Osteoblast (primary cell): ENCODE results near the gene PHF11. TPM values are rescaled to one million over a fixed set of nuclear protein-coding genes. Genes with fewer than 3 reads are reported as not detected.

ENCODE experiments used
- DNase-seq: peaks from one replicate; pipeline ENCODE4 v3.0.0; 2011; ENCODE audit warnings: low spot score, mixed read lengths; ENCODE audit not compliant: insufficient read length; ENCODE audit errors: missing footprints
- H2AFZ ChIP-seq: 2 replicates; pipeline ENCODE4 v1.6.0; 2011; ENCODE audit warnings: mild to moderate bottlenecking, low read length
- H3K27ac ChIP-seq: 2 replicates; pipeline ENCODE4 v1.5.1; 2011; ENCODE audit warnings: mild to moderate bottlenecking, low read depth, low read length, moderate library complexity
- H3K27me3 ChIP-seq: 2 replicates; pipeline ENCODE4 v1.6.0; 2012; ENCODE audit warnings: mild to moderate bottlenecking, control low read depth, inconsistent platforms, low read length, moderate library complexity; ENCODE audit not compliant: insufficient read depth
- H3K36me3 ChIP-seq: 2 replicates; pipeline ENCODE4 v1.5.1; 2011; ENCODE audit warnings: mild to moderate bottlenecking, low read length, control low read depth, moderate library complexity; ENCODE audit not compliant: insufficient read depth
- H3K4me1 ChIP-seq: 2 replicates; pipeline ENCODE4 v1.5.1; 2011; ENCODE audit warnings: mild to moderate bottlenecking, low read length, control low read depth, moderate library complexity; ENCODE audit not compliant: insufficient read depth
- H3K4me2 ChIP-seq: 2 replicates; pipeline ENCODE4 v1.6.0; 2011; ENCODE audit warnings: mild to moderate bottlenecking, low read length; ENCODE audit not compliant: insufficient read depth
- H3K4me3 ChIP-seq: fragments of 200-600 bp; sonication (generic); 3 replicates; pipeline ENCODE4 v1.5.1; 2012; ENCODE audit warnings: mild to moderate bottlenecking, low read length, inconsistent platforms; ENCODE audit not compliant: insufficient read depth
- H3K79me2 ChIP-seq: 2 replicates; pipeline ENCODE4 v1.6.0; 2012; ENCODE audit warnings: mild to moderate bottlenecking, low read length, control low read depth, inconsistent platforms; ENCODE audit not compliant: insufficient read depth
- H3K9me3 ChIP-seq: 2 replicates; pipeline ENCODE4 v1.5.1; 2011; ENCODE audit warnings: low read depth, low read length, control low read depth
- H4K20me1 ChIP-seq: 2 replicates; pipeline ENCODE4 v1.6.0; 2012; ENCODE audit warnings: mild to moderate bottlenecking, low read length, control low read depth; ENCODE audit not compliant: insufficient read depth
- total RNA-seq: library from RNA; depleted of rRNA; stranded (reverse); fragments of >200 nt; gene quantifications from 2 replicates; pipeline ENCODE4 v1.2.3, GENCODE V29; 2012
- TF ChIP-seq, protein P1 (sequence below): IDR thresholded peaks from 2 replicates; pipeline ENCODE4 v1.5.1; 2011; ENCODE audit warnings: mild to moderate bottlenecking, low read depth, low read length, moderate library complexity; ENCODE audit errors: extremely low read depth

PHF11 gene
- total RNA-seq, 1 donor, result 29.7 TPM

DNA sequence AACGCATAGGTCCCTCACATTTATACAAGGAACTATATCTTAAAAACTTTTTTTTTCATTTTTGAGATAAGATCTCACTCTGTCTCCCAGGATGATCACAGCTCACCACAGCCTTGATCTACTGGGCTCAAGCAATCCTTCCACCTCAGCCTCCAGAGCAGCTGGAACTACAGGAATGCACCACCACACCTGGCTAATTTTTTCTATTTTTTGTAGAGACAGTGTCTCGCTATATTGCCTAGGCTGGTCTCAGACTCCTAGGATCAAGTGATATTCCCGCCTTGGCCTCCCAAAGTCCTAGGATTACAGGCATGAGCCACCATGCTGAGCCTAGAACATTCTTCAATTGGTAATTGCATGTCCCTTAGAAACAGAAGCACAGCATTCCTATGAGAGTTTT lies 47.9 kb downstream of the PHF11 start:
- TF ChIP-seq, protein P1, sequence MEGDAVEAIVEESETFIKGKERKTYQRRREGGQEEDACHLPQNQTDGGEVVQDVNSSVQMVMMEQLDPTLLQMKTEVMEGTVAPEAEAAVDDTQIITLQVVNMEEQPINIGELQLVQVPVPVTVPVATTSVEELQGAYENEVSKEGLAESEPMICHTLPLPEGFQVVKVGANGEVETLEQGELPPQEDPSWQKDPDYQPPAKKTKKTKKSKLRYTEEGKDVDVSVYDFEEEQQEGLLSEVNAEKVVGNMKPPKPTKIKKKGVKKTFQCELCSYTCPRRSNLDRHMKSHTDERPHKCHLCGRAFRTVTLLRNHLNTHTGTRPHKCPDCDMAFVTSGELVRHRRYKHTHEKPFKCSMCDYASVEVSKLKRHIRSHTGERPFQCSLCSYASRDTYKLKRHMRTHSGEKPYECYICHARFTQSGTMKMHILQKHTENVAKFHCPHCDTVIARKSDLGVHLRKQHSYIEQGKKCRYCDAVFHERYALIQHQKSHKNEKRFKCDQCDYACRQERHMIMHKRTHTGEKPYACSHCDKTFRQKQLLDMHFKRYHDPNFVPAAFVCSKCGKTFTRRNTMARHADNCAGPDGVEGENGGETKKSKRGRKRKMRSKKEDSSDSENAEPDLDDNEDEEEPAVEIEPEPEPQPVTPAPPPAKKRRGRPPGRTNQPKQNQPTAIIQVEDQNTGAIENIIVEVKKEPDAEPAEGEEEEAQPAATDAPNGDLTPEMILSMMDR, result no peak
- H3K79me2 ChIP-seq, result no peaks in the 10 kb centered on the region

DNA sequence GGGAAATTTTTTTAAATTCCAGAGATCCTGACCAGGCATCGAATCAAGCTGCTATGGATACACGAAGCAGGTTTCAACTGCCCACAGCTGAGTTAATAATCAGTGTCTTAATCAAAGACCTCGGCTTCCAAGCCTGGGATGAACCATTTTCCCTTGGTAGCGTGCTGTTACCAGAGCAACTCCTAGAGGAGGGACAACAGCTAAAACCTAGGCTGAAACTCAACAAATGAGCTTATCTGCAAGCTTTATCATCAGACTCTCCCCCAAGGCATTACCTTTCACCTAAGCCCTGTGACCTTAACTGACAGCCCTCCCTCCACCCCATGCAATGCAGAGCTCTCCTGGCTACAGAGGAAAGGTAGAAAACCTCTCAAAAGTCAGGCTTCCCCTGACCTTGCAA lies 49.9 kb downstream of the PHF11 start:
- no peaks in the 10 kb centered on the region for H3K9me3 ChIP-seq

More for the DNA sequence above, 47.9 kb downstream of the PHF11 start:
- Histone ChIP-seq H3K27me3 (no peaks in the 10 kb centered on the region), H2AFZ (no peak overlapping the region), H4K20me1 (no peaks in the 10 kb centered on the region), H3K4me3 (no peak overlapping the region), H3K9me3 (no peaks in the 10 kb centered on the region), H3K4me2 (no peak overlapping the region), H3K36me3 (peaks cover 51% of the 10 kb centered on the region), H3K4me1 (no peaks in the 10 kb centered on the region), H3K27ac (no peak overlapping the region)
- DNase-seq, result no peak

DNA sequence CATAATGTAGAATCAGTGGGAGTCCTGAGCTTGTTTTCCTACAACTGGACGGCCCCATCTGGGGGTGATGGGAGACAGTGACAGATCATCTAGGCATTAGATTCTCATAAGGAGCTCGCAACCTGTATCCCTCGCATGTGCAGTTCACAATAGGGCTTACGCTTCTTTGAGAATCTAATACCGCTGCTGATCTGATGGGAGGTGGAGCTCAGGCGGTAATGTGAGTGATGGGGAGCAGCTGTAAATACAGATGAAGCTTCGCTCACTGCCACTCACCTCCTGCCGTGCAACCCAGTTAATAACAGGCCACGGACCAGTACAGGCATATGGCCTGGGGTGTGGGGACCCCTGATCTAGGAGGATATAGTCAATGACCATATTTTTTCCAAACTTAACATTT lies 50.8 kb downstream of the PHF11 start:
- Histone ChIP-seq H3K27ac (no peak overlapping the region), H4K20me1 (no peaks in the 10 kb centered on the region), H3K4me1 (no peaks in the 10 kb centered on the region), H3K9me3 (no peaks in the 10 kb centered on the region), H3K4me2 (no peak overlapping the region), H3K79me2 (no peaks in the 10 kb centered on the region), H2AFZ (no peak overlapping the region), H3K36me3 (peaks cover 48% of the 10 kb centered on the region), H3K27me3 (no peaks in the 10 kb centered on the region), H3K4me3 (no peak overlapping the region)
- DNase-seq, result no peak
- TF ChIP-seq, protein P1, result no peak

More for the DNA sequence above, 49.9 kb downstream of the PHF11 start:
- TF ChIP-seq, protein P1, result no peak
- no peak overlapping the region for H3K27ac ChIP-seq
- no peak overlapping the region for H3K4me3 ChIP-seq
- H2AFZ ChIP-seq, result no peak overlapping the region
- H3K79me2 ChIP-seq, result no peaks in the 10 kb centered on the region
- no peaks in the 10 kb centered on the region for H3K4me1 ChIP-seq
- H3K36me3 ChIP-seq, result peaks cover 53% of the 10 kb centered on the region
- no peak overlapping the region for H3K4me2 ChIP-seq
- no peak for DNase-seq
- no peaks in the 10 kb centered on the region for H4K20me1 ChIP-seq
- H3K27me3 ChIP-seq, result no peaks in the 10 kb centered on the region

DNA sequence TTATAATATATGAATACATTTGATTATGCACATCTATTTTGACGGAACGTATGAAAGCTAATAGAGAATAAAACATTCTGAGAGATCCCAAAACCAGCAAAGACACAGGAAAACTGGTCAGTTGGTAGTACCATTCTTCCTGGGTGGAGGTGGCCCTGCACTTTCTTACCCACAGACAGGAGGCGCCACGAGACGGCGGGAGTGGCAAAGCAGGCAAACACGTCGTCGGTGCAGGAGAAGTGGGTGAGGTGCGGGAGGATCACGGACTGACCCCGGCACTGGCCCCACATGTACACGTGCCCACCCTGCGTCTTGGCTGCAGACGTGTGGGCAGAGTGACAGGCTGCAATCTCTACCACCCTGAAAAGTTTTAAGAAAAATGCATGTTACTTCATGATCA lies 53.5 kb downstream of the PHF11 start:
- Histone ChIP-seq H4K20me1 (no peaks in the 10 kb centered on the region), H3K27me3 (no peaks in the 10 kb centered on the region), H3K4me1 (no peaks in the 10 kb centered on the region), H3K9me3 (no peaks in the 10 kb centered on the region), H3K27ac (no peak overlapping the region), H3K36me3 (peaks cover 33% of the 10 kb centered on the region), H3K4me2 (no peak overlapping the region), H3K4me3 (no peak overlapping the region), H3K79me2 (no peaks in the 10 kb centered on the region), H2AFZ (no peak overlapping the region)
- TF ChIP-seq, protein P1, result no peak
- no peak for DNase-seq
